HG03280 (cell line): ENCODE measurements around the gene CD40LG.

Experiments
- ATAC-seq: cut with Tn5 transposase; IDR thresholded peaks from one replicate; pipeline ENCODE4 v1.9.1; 2021; ENCODE audit warnings: mild to moderate bottlenecking, moderate library complexity; ENCODE audit not compliant: unreplicated experiment

The CD40LG gene

GRCh38 chrX:136647677-136648360 lies at the start of gene CD40LG:
Gene CD40LG (plus strand): TSS chrX:136648158. CDS start chrX:136648249, 91 bp downstream.
- ATAC-seq: no peak

GRCh38 chrX:136598631-136599030 lies 49.3 kb upstream of the CD40LG start:
- no peak for ATAC-seq

GRCh38 chrX:136600059-136600458 lies 47.9 kb upstream of the CD40LG start:
- ATAC-seq: no peak

- no peak for ATAC-seq
These were observed 40.7 kb upstream of the CD40LG start for GRCh38 chrX:136607236-136607635.

GRCh38 chrX:136608295-136608933 lies 39.5 kb upstream of the CD40LG start:
- ATAC-seq: no peak

- ATAC-seq: peak; percentile 94
These were observed 30.8 kb upstream of the CD40LG start for GRCh38 chrX:136616987-136617685.

- ATAC-seq: no peak
These were observed 28.0 kb upstream of the CD40LG start for GRCh38 chrX:136619899-136620505.

- ATAC-seq: no peak
These were observed 27.2 kb upstream of the CD40LG start for GRCh38 chrX:136620780-136621179.

GRCh38 chrX:136622568-136622967 lies 25.4 kb upstream of the CD40LG start:
- no peak for ATAC-seq

GRCh38 chrX:136623396-136623795 lies 24.6 kb upstream of the CD40LG start:
- ATAC-seq: no peak

- ATAC-seq: no peak
These were observed 22.7 kb upstream of the CD40LG start for GRCh38 chrX:136625246-136625645.

GRCh38 chrX:136626237-136626636 lies 21.7 kb upstream of the CD40LG start:
- ATAC-seq: no peak

- ATAC-seq: no peak
These were observed 21.1 kb upstream of the CD40LG start for GRCh38 chrX:136626891-136627290.

GRCh38 chrX:136627409-136627808 lies 20.5 kb upstream of the CD40LG start:
- ATAC-seq: no peak

- ATAC-seq: no peak
These were observed 18.7 kb upstream of the CD40LG start for GRCh38 chrX:136629084-136629750.

- ATAC-seq: no peak
These were observed 17.1 kb upstream of the CD40LG start for GRCh38 chrX:136630881-136631280.

- ATAC-seq: no peak
These were observed 12.7 kb upstream of the CD40LG start for GRCh38 chrX:136635235-136635634.

- no peak for ATAC-seq
These were observed 11.8 kb upstream of the CD40LG start for GRCh38 chrX:136636121-136636520.

- ATAC-seq: no peak
These were observed 8.3 kb upstream of the CD40LG start for GRCh38 chrX:136639506-136640176.

GRCh38 chrX:136643243-136643642 lies 4.7 kb upstream of the CD40LG start:
- no peak for ATAC-seq
